Measurements from ENCODE around the gene UGCG. TPM values are rescaled to one million over a fixed set of nuclear protein-coding genes. Genes with fewer than 3 reads are reported as not detected.

Gene UGCG
- total and polyA plus RNA-seq, 2 donors (not counting 1 experiment from before 2014, with no cell fraction given): 23.9 to 53.5 TPM

GRCh38 chr9:111891910-111892499 lies 4.6 kb upstream of the UGCG start:
- TF ChIP-seq EZH2 (IDR thresholded peaks at IDR 0.05; ENCODE audit: borderline replicate concordance, insufficient read depth, low read depth, low read length, poor library complexity, severe bottlenecking) (no peak), CTCF (IDR thresholded peaks at IDR 0.05) (no peak)
- 90% methylated on average over 2 of the region's 11 CpGs for WGBS (ENCODE audit: insufficient coverage)
- no peak overlapping the region for H2AFZ ChIP-seq (ENCODE audit: insufficient read depth, low read depth, low read length, poor library complexity, severe bottlenecking)
- Mint-ChIP-seq H3K9me3 (ENCODE audit: insufficient read depth) (no peaks in the 10 kb centered on the region), H3K4me1 (peaks cover 15% of the 10 kb centered on the region), H3K4me3 (peak overlapping the region; percentile 39), H3K27ac (peak overlapping the region; percentile 72), H3K27me3 (no peaks in the 10 kb centered on the region)
- CTCF ChIA-PET: interaction anchor here (0.8 to 2.7 kb wide), 3 partner anchors 166 to 187 kb away, joined by 3 to 13 read pairs (median 5); no protein-coding TSS in a partner anchor
- H3K27ac ChIP-seq (ENCODE audit: low read length in 2 of 2): no peak overlapping the region
- H3K4me2 ChIP-seq (replicated peaks; ENCODE audit: low read depth, low read length, poor library complexity, severe bottlenecking): peak overlapping the region; percentile 49
- peaks cover 15 to 19% of the 10 kb centered on the region in 2 donors for H3K4me1 ChIP-seq (ENCODE audit: control insufficient read depth in 2 of 2, insufficient read depth in 2 of 2, low read length in 2 of 2)
- no peaks in the 10 kb centered on the region for H3K9me3 ChIP-seq (ENCODE audit: control extremely low read depth in 1 of 3, control insufficient read depth in 2 of 3, insufficient read depth in 1 of 3, low read length in 2 of 3)
- DNase-seq (peak; percentile 78), ATAC-seq (ENCODE audit: low read depth) (peak; percentile 6)
- H3K27me3 ChIP-seq (replicated peaks in 1 of 4; ENCODE audit: control extremely low read depth in 1 of 4, control insufficient read depth in 3 of 4, insufficient read depth in 4 of 4, low read length in 3 of 4): no peaks in the 10 kb centered on the region
- intact Hi-C loops (cut with micrococcal nuclease): loop anchor here (10.0 kb wide), 1 partner anchor 1637 kb away; the partner anchor contains the start of gene TXN
- peak overlapping the region in 1 of 5 experiments; percentile 3 for H3K4me3 ChIP-seq (ENCODE audit: control extremely low read depth in 1 of 5, extremely low read depth in 1 of 5, insufficient read depth in 1 of 5, low read depth in 2 of 5, low read length in 4 of 5)
- peaks cover under 1% of the 10 kb centered on the region for H4K20me1 ChIP-seq (ENCODE audit: control insufficient read depth, insufficient read depth, low read length, poor library complexity, severe bottlenecking)
- POLR2A ChIA-PET: interaction anchor here (0.7 kb wide), 3 partner anchors 35 to 89 kb away, joined by 3 to 4 read pairs (median 4); no protein-coding TSS in a partner anchor
- H3K79me2 ChIP-seq (ENCODE audit: control insufficient read depth, insufficient read depth, low read length): peaks cover 19% of the 10 kb centered on the region
- H3K36me3 ChIP-seq (replicated peaks in 1 of 2; ENCODE audit: control extremely low read depth in 1 of 2, control insufficient read depth in 1 of 2, extremely low read depth in 1 of 2, insufficient read depth in 2 of 2, low read length in 1 of 2): no peaks in the 10 kb centered on the region
- H3K9ac ChIP-seq (ENCODE audit: low read length): no peak overlapping the region

All from B cell (primary cell).